Measurements from ENCODE around the gene METTL6.
"Not testable (repeated sequence)": the region's sequence is repeated elsewhere in the genome, so short reads cannot be mapped to it uniquely, and the experiment has no call there.

Gene METTL6, protein sequence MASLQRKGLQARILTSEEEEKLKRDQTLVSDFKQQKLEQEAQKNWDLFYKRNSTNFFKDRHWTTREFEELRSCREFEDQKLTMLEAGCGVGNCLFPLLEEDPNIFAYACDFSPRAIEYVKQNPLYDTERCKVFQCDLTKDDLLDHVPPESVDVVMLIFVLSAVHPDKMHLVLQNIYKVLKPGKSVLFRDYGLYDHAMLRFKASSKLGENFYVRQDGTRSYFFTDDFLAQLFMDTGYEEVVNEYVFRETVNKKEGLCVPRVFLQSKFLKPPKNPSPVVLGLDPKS

DNA sequence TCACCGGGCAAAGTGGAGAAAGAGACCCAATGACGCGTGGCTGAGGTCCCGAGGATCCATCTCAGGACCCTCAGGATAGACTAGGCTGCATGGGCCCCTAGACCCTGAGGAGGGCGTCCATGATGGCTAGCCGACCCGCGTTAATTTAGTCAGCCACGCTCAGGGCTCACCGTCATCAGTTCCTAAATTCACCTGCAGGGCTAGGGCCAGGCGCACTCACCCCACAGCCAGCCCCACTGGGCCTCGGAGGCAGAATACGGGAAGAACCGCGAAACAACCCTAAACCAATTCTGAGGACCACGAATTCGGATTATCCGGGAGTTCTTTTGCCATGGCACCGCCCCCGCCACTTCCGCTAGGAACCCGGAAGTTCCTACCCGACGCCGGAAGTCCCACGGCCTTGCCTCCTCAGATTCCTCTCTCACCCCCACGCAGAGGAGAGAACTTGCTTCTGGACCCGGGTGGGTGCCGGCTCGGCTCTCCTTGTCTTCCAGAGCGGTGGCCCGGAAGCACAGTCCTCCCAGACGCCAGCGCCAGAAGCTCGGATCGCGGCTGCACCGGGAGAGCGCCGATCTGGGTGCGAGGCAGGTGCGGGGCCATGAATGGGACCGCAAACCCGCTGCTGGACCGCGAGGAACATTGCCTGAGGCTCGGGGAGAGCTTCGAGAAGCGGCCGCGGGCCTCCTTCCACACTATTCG is at the start of gene METTL6, which contains the start of gene EAF1:
Gene METTL6, minus strand, starts transcription at position 363 of the 699 bp plus-strand sequence. CDS start 1,033 bp downstream, outside the sequence.
Gene EAF1, plus strand, starts transcription at position 417 of the 699 bp plus-strand sequence. Its CDS starts 182 bp downstream, at position 599.
- DNase-seq = peak; percentile 55

DNA sequence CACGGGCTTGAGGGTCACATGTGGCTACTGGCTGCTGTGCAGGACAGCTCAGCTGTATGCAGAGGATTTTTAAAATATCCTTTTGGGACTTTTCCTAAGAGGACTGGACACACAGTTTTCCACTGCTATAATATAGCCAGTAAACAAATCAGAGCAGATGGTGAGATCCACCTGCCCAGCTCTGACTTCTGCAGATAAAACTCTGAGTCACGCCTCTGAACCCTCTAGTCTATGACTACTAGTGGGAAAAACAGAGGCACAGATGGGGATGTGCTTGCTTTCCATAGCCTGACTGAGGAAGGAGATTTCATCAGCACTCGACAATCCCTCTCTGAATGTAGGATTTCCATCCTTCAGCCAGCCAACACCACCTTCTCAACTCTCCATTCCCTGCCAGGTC is 49.0 kb upstream of the METTL6 start:
- no peak for DNase-seq

DNA sequence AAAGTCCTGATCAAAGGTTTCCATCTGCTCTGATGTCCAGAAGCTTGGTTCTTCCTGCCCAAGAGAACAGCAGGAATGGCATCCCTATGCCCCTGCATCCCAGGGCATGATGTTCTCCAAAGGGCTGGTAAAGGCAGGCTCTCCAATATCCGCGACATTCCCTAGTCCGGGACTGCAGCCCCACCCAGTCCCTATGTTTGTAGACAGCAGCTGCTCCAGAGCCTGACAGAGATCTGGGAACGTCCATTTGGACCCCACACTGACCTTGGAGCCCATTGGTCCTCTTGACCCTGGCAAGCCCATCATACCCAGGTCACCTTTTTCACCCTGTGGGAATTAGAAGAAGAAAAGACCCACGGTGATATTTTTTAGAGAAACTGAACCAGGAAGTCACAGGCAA is 47.8 kb upstream of the METTL6 start:
- no peak for DNase-seq

DNA sequence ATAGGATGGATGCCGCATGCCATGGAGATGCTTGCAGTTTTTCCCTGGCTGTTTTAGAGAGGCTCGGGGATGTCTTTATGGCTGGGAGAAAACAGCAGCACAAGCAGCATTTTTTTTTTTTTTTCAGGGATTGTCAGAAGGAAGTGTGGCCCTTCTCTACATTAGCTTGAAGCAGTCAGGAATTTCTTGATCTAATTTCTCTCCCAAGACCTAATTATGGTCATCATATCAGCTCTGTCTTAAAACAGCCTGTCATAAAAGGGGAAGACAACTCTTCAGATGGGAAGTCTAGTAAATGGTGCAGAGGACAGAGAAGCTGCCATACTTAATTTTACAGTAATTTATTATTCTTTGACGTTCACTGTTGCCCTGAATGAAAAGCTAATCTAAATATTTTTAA is 44.5 kb upstream of the METTL6 start:
- DNase-seq = no peak

DNA sequence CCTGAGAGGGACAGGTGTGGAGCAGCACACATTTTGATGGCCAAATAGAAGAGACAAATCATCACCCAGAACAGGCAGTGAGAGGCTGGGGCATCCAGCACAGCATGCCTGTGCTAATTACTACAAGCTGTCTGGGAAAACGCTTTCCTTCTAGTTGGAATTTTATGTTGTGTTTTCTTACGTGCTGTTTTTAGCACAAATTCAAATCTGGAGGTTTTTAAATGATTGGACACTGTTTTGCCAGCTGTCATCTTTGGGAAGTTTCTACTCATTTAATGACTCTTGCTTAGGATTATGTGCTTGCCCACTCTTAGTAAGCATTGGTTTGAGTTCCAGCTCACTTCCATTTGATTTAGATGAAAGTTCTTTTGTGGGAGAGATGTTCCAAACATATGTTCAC is 43.5 kb upstream of the METTL6 start:
- DNase-seq = no peak

DNA sequence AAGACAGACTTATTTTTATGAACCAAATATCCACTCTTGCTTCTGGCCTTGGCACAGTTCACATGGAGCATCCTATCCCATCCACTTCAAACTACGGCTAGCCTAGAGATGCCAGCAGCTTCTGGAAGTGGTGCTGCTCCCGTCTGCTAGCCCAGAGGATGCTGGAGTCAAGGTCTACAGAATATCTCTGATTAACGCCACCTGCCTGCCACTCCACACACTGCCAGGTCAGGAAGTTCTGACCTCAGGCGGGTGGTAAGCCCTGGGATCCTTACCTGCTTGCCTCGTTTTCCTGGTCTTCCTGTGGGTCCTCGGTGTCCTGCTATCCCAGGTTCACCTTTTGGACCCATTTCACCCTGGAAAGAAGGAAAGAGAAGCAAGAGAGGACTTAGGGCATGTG is 42.9 kb upstream of the METTL6 start:
- DNase-seq = no peak

DNA sequence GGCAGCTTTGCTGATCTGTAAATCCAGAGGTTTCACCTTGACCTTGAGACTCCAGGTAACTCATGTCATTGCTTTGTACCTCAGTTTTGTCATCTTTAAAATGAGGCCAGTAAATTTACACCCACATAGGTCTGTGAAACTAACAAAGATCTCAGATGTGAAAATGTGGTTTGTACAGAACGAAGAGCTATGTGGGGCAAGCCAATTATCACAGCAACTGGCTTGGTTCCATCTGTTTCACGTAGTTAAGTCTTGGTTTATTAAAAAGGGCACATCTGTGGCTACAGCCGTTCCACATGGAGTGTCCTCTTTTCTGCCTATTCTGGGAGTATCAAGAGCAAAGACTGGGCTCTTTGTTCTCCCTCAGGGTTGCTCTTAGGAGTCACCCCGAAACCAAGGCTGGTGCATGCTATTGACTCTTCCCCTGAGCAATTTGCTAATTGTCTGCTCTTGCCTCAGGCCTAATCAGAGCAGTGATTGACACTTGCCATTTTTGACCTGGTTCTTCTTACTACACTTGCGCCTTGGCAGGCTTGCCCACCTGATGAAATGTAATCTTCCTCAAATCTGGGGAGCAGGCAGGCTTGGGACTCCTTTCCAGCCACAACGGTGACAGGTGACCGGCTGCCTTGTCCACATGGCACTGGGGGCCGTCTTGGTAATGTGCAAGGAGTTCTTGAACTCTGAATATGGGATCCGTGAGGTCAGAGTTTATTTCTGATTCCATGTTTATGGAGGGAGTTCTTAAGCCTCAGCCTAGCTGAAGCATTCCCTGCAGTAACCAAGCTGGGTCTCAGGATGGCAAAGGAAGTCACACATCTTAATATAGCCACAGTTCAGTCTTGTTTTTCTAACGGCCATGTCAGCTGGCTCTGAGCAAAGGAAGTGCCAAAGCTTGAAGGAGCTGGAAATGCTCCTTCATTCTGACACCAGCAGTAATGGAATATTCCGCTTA is 40.2 kb upstream of the METTL6 start:
- DNase-seq = no peak

DNA sequence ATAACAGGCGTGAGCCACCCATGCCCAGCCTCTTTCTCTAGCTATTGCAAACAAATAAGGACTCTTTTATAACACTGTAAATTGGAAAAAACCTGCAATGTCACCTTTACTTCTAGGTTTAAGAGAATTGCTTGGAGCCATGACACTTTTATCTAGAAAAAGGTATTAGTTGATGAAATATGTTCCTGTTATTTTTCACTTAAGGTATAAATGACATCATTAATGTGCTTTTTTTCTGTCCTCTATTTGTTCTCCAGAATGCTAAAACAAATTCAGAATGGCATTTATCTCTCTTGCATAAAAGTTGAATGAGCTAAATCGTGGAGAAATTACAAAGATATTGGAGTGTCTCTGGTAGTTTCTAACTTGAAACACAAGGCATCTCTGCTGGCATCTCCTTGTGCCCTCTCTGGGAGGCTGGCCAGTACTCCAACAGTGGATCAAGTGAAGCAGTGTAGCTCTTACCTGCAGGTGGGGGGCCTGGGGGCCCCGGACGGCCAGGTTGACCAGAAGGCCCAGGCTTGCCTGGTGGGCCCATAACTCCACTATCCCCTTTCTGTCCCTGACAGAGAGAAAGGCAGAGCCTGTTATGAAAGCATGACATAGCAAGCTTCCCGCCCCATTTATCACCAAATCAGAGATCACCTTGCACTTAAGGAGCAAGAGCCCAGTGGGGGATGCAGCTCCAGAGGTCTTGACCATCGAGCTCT is 38.7 kb upstream of the METTL6 start:
- no peak for DNase-seq

DNA sequence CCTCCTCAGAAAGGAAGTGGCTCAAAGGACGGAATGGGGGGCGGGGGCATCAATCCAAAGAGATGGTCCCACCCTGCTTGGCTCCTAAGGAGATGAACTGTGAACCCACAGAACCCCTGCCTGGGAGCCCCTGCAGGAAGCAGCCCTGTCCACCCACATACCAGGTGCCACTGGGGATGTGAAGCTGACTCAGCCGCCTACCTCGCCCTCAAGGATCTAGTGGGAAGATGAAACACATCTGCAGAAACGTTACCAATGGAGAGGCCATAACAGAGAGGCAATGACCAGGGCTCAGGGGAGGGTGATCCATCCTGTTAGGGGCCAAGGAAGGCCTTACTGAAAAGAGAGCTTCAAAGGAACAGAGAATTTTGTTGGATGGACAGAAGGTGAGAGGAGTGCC is 35.1 kb upstream of the METTL6 start:
- no peak for DNase-seq

DNA sequence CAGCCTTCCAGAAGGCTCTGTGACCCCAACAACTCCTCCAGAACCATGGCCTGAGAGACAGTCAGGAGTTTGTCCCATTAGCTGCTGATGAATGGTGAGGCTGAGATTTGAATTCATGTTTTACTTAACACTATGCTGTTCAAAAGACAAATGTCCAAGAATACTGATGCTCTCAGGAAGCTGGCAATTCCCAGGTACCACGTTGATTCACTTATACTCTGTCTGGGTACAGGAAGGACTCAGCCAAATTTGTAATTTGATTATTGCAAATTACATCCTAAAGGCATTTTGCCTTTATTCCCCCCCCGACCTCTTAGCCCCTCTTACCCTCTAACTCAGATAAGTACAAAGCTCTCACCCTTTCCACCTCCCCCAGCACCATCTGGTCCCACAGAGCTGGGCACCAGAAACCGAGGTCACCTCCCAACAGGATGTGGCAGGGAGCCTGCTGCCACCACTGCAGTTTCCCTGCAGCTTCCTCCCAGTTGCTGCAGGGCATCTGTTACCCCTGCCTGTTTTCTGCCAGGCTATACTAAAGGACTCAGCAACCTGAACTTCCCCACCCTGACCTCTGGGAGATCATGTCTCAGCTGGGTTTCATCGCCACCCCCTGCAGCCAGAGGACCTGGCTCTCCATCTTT is 33.7 kb upstream of the METTL6 start:
- DNase-seq = no peak

DNA sequence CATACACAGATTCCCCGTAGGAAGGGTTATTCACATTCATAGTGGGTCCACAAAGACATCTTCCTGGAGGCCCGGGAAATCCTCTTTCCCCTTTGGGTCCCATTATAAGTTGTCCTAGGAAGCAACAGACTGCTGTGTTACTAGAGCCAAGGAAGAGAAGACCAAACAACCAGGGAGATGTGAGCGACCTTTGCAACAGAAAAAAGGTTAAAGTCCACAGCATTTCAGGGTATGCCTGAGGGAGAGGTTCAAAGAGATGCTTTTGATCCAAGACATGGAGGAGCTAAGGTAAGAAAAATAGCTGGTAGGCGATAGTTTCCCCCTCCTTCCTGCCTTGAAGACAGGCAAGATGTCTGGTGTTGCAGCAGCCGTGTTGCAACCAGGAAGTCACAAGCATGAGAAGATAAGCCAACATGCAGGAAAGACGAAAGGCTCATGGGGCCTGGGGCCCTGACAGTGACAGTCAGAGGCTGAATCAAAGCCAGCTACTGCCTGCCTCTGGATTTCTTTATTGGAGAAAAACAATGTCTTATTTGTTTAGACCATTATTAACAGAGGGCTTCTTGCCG is 31.0 kb upstream of the METTL6 start:
- DNase-seq = no peak

DNA sequence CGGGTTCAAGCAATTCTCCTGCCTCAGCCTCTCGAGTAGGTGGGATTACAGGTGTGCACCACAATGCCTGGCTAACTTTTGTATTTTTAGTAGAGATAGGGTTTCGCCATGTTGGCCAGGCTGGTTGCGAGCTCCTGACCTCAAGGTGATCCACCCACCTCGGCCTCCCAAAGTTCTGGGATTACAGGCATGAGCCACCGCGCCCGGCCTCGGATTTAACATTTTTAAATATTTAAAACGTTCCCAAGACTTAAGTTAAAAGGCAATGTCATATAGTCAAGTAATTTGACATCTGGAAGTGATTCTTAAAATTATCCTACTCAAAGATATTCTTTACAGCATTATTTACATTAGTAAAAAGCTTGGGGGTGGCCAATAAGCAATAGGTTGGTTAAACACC is 29.6 kb upstream of the METTL6 start:
- DNase-seq = not testable (repeated sequence)

DNA sequence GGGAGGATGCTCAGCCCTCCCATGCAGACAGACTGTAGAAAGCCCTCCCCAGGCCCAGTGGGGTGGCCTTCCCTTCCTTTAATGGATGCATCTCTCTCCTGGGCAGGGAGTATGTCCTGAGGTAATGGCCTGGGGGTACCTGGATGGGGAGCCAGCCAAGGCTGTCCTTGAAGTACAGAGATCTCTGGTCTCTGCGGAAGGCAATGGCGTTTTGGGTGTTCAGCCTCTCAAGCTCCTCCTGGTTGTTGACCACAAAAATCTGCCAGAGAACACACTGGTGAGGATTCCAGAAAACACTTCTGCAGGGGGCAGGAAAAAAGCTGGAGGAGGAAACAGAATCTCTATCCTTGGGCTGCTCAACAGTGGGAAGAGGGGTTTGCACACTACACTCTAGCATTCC is 29.0 kb upstream of the METTL6 start:
- DNase-seq = no peak

DNA sequence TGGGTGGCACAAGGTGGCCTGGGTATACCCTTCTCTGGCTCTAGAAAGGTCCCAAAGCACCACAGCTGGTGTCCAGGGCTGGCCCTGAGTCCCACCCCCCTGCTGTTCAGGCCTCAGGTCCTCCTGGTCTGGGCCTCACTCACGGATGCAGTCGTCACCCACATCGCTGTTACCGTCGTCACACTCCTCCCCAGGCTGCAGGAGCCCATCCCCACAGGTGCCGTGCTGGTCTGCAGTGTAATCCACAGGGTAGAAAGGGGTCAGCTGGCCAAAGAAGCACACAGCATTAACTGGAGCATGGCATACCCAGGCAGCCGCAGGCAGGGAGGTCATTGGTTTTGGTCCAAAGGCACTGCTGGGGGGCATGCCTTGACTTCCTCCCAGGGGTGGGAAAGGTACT is 28.4 kb upstream of the METTL6 start:
- DNase-seq = no peak

DNA sequence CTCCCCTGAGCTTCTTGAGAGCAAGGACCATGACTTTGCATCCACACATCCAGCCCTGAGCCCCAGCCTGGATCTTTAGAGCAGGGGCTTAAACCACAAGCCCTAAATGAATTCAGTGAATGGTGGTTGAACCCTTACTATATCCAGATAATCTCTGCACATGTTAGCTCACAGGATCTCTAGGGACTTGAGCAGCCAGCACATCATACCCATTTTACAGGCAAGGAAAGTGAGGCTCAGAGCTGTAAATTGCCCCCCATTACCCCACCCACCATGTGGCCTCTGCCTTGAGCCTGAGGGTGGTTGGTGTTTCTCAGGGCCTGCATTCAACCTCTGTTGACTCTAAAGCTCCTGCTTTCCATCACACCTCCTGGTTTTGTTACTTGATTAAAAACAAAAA is 27.6 kb upstream of the METTL6 start:
- no peak for DNase-seq

DNA sequence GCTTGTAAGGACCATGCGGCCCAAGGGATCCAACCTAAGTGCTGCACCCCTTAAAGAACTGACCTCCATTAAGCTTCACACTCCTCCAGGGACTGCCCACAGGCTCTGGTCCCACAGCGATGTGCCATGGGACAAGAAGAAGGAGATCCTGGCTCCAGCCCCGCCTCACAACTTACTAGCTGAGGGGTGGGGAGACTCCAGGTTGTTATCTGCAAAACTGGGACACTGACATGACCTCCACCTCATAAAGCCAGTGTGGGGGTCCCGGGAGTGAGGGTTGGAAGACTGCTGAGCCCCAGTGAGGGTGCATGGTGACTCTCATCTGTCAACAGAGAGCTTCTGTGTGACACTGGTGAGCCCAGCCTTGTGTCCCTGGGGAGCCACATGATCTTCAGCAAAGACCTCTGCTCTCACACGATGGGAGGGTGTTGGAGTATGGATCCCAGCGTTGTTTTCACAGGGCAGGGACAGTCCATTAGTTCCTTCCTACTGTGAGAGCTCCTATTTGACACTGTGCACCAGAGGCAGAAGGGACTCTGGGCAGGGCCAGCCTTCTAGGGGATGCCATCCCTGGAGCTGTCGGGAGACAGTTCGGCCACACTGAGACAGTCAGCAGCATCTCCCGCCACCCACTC is 26.8 kb upstream of the METTL6 start:
- no peak for DNase-seq

DNA sequence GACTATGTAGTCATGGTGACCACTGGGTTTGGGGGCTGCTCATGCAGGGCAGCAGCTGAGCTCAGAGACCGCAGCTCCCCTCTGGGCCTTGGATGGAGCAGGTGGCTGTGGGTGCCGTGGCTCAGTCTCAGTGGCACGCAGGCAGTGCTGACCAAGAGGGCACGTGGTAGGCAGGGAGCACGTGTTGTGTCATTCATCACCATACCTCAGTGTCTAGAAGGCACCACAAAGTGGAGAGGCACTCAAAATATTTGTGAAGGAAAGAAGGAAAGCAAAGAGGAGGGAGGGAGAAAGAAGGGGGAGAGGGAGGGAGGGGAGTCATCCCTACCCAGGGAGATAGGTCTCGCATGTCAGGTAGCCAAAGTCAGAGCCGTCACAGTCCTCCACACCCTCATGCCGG is 26.2 kb upstream of the METTL6 start:
- no peak for DNase-seq

DNA sequence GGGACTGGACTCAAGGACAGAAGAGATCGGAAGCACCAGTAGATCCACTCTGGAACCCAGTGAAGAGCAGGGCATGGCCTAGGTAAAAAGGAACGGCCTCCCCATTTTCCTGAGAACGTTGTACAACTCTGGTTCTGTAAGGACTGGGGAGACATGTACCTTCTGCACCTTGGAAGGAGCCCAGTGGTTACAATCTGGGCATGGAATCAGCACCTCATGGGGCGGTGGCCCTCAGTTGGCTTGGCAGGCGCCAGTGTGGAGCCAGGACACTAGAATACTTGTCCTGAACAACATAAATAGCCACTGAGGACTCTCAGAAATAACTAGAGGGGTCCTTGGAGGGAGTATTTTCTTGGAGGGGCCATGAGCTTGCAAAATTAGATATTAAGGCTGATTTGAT is 25.6 kb upstream of the METTL6 start:
- DNase-seq = no peak

DNA sequence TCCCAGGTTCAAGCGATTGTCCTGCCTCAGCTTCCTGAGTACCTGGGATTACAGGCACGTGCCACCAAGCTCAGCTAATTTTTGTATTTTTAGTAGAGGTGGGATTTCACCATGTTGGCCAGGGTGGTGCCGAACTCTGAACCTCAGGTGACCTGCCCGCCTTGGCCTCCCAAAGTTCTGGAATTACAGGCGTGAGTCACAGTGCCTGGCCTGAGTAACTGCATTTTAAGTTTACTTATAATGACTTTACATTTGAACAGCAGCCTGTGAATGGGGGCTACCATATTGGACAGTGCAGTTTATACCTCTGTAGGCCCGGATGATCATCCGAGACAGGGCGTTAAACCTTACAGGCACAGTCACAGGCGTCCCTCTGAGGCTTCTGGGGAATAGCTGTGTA is 24.8 kb upstream of the METTL6 start:
- no peak for DNase-seq

DNA sequence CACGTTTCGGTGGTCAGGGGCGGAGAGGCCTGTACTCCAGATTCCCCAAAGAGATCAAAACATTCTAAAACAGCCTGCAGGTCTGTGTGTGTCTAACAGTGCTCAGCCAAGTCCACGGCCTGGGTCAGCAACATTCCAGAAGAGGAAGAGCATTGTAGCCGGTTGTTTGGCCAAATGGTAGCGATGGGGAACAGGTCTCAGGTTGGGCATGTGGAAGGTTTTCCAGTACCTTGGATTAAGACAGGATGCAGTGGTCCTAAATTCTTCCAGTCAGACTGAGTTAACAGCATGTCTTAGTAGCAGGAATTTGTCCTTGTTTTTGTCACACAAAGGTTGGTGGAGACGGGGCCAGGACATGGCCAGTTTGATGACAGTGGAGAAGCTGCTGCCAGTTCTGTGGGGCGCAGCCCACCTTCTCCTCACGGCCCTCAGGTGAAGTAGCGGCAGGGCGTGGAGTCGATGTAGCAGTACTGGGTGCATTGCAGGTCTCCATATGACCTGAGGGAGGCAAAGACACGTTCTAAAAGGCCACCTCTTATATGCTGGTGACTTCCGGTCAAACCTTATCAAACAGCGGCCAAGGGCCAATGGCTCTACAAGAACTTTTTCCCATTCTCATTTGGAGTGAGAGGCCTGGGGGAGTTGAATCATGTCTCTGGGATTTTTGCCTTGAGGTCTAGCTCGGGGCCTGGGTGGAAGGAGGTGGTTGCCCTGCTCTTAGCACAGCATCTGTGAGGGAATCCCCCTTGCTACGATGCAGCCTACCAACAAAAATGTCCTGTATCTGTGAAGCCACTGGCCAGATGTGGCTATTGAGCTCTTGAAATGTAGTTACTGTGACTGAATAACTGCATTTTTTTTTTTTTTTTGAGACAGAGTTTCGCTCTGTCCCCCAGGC is 24.1 kb upstream of the METTL6 start:
- DNase-seq = no peak
